Neural cell (in vitro differentiated cells): ENCODE results near the gene STC2. TPM values are rescaled to one million over a fixed set of nuclear protein-coding genes. Genes with fewer than 3 reads are reported as not detected.

Source experiments
- H2AFZ ChIP-seq: fragments of 200-600, 300-800 bp; sonication (generic), shearing (Covaris generic); 2 replicates; pipeline ENCODE4 v1.6.0; 2014; ENCODE audit warnings: low read depth, mild to moderate bottlenecking, antibody characterized with exemption, low read length, moderate library complexity
- H3F3A ChIP-seq: fragments of 200-600 bp; shearing (Covaris generic); 2 replicates; pipeline ENCODE4 v1.6.1; 2016; ENCODE audit warnings: mild to moderate bottlenecking, moderate library complexity, mixed read lengths, antibody characterized with exemption, low read length; ENCODE audit not compliant: insufficient read depth, poor library complexity, severe bottlenecking
- H3K27ac ChIP-seq: fragments of 200-600, 300-800 bp; sonication (generic), shearing (Covaris generic); 2 replicates; pipeline ENCODE4 v1.5.1; 2014; ENCODE audit warnings: mild to moderate bottlenecking, low read length, moderate library complexity
- H3K27me3 ChIP-seq: fragments of 300-800, 200-600 bp; sonication (generic), shearing (Covaris generic); 2 replicates; pipeline ENCODE4 v1.6.0; 2014; ENCODE audit warnings: mild to moderate bottlenecking, low read depth, low read length, moderate library complexity; ENCODE audit not compliant: insufficient read depth
- H3K36me3 ChIP-seq: fragments of 300-800, 200-600 bp; sonication (generic), shearing (Covaris generic); 2 replicates; pipeline ENCODE4 v1.5.1; 2014; ENCODE audit warnings: mild to moderate bottlenecking, antibody characterized with exemption, low read length, moderate library complexity; ENCODE audit not compliant: insufficient read depth
- H3K4me2 ChIP-seq: fragments of 300-800, 200-600 bp; sonication (generic), shearing (Covaris generic); 2 replicates; pipeline ENCODE4 v1.6.0; 2014; ENCODE audit warnings: mild to moderate bottlenecking, low read length
- H3K4me3 ChIP-seq: fragments of 300-800, 200-600 bp; sonication (generic), shearing (Covaris generic); 2 replicates; pipeline ENCODE4 v1.5.1; 2014; ENCODE audit warnings: mild to moderate bottlenecking, low read length, moderate library complexity
- H3K79me2 ChIP-seq: fragments of 200-600 bp; shearing (Covaris generic); replicated peaks from 2 replicates; pipeline ENCODE4 v1.6.0; 2014; ENCODE audit warnings: mild to moderate bottlenecking, low read length, moderate library complexity; ENCODE audit not compliant: insufficient read depth
- H3K9ac ChIP-seq: fragments of 300-800, 200-600 bp; sonication (generic), shearing (Covaris generic); 2 replicates; pipeline ENCODE4 v1.6.1; 2016; ENCODE audit warnings: mild to moderate bottlenecking, low read length, mixed read lengths
- H3K9me2 ChIP-seq: fragments of 200-600 bp; shearing (Covaris generic); 2 replicates; pipeline ENCODE4 v1.6.1; 2016; ENCODE audit warnings: mild to moderate bottlenecking, low read length, mixed read lengths; ENCODE audit not compliant: insufficient read depth
- H3K9me3 ChIP-seq: fragments of 200-600, 300-800 bp; sonication (generic), shearing (Covaris generic); 2 replicates; pipeline ENCODE4 v1.6.1; 2016; ENCODE audit warnings: mild to moderate bottlenecking, mixed run types, low read length, moderate library complexity, mixed read lengths
- H4K20me1 ChIP-seq: fragments of 200-600 bp; shearing (Covaris generic); 2 replicates; pipeline ENCODE4 v1.6.1; 2016; ENCODE audit warnings: mild to moderate bottlenecking, mixed run types; ENCODE audit not compliant: insufficient read depth
- CTCF ChIP-seq: fragments of 450-650 bp; IDR thresholded peaks from 2 replicates; pipeline ENCODE4 v1.5.1; 2014; ENCODE audit warnings: antibody characterized with exemption, mild to moderate bottlenecking, moderate library complexity; ENCODE audit not compliant: poor library complexity, severe bottlenecking
- EP300 ChIP-seq: fragments of 450-650 bp; conservative IDR thresholded peaks from 2 replicates; pipeline ENCODE4 v1.6.1; 2014; ENCODE audit warnings: antibody characterized with exemption, mild to moderate bottlenecking, moderate library complexity; ENCODE audit not compliant: poor library complexity, severe bottlenecking
- RAD21 ChIP-seq: fragments of 450-650 bp; conservative IDR thresholded peaks from 2 replicates; pipeline ENCODE4 v1.6.1; 2014; ENCODE audit warnings: antibody characterized with exemption, mild to moderate bottlenecking, moderate library complexity
- REST ChIP-seq: IDR thresholded peaks from 2 replicates; pipeline ENCODE4 v1.6.1; 2012; ENCODE audit warnings: borderline replicate concordance
- SMC3 ChIP-seq: fragments of 450-650 bp; conservative IDR thresholded peaks from 2 replicates; pipeline ENCODE4 v1.6.1; 2014; ENCODE audit warnings: antibody characterized with exemption, mild to moderate bottlenecking, moderate library complexity; ENCODE audit not compliant: poor library complexity
- TAF1 ChIP-seq: IDR thresholded peaks from 2 replicates; pipeline ENCODE4 v1.6.1; 2012; ENCODE audit warnings: low read depth
- polyA plus RNA-seq: library from polyadenylated mRNA; depleted of rRNA; stranded (reverse); fragments of >200 nt; gene quantifications from 2 replicates; pipeline ENCODE4 v1.2.3, GENCODE V29; 2014

STC2 gene
- polyA plus RNA-seq, 1 donor from 2014 or later, result 0.09 TPM

GRCh38 chr5:173293817-173294672 lies 34.2 kb downstream of the STC2 start:
- H3K27ac ChIP-seq, result no peak overlapping the region

More at GRCh38 chr5:173293817-173294672, 34.2 kb downstream of the STC2 start:
- H3K9me2 ChIP-seq, result no peaks in the 10 kb centered on the region
- TF ChIP-seq TAF1, result no peak
- peak; percentile 99 for TF ChIP-seq SMC3
- no peak for TF ChIP-seq REST
- TF ChIP-seq EP300, result no peak
- peak; percentile 97 for TF ChIP-seq CTCF
- TF ChIP-seq RAD21, result peak; percentile 98
- no peaks in the 10 kb centered on the region for H3K79me2 ChIP-seq
- no peaks in the 10 kb centered on the region for H3F3A ChIP-seq
- H3K36me3 ChIP-seq, result no peaks in the 10 kb centered on the region
- no peaks in the 10 kb centered on the region for H3K27me3 ChIP-seq
- no peaks in the 10 kb centered on the region for H4K20me1 ChIP-seq
- no peak overlapping the region for H3K9ac ChIP-seq
- H3K4me3 ChIP-seq, result peak overlapping the region; percentile 24
- H2AFZ ChIP-seq, result no peak overlapping the region
- no peaks in the 10 kb centered on the region for H3K9me3 ChIP-seq
- H3K4me2 ChIP-seq, result peak overlapping the region; percentile 27
